WTC11 (cell line): Measurements from ENCODE around the gene B4GAT1. TPM values are rescaled to one million over a fixed set of nuclear protein-coding genes. Genes with fewer than 3 reads are reported as not detected.
A peak's percentile ranks its signal among the peaks of the same experiment; 100 is the strongest.

Experiments used
- ATAC-seq: fragments of 200-7000 bp; cut with Tn5 transposase; 2 replicates; pipeline ENCODE4 v1.10.0; 2021; ENCODE audit warnings: mild to moderate bottlenecking, moderate library complexity
- CTCF ChIA-PET: fragments of 300-600 bp; sonication (Branson Sonifier 250); formaldehyde crosslinking; loops from one replicate; lab custom pipeline; 2021; ENCODE audit warnings: antibody characterized with exemption; lab: Charles Lee
- POLR2A ChIA-PET: fragments of 350-600 bp; sonication (Branson Sonifier 250); formaldehyde crosslinking; loops from one replicate; lab custom pipeline; 2021; ENCODE audit warnings: antibody characterized with exemption; lab: Charles Lee
- DNase-seq: peaks from one replicate; pipeline ENCODE4 v3.0.0; 2021; ENCODE audit warnings: low spot score
- H3K27ac Mint-ChIP-seq: 2 replicates; pipeline ENCODE4 v1.8.0; 2021; ENCODE audit warnings: mixed read lengths
- H3K27me3 Mint-ChIP-seq: 2 replicates; pipeline ENCODE4 v1.8.0; 2021; ENCODE audit warnings: low read depth, mild to moderate bottlenecking, moderate library complexity, mixed read lengths
- H3K36me3 Mint-ChIP-seq: 2 replicates; pipeline ENCODE4 v1.8.0; 2021; ENCODE audit warnings: mixed read lengths
- H3K4me1 Mint-ChIP-seq: 2 replicates; pipeline ENCODE4 v1.8.0; 2022; ENCODE audit warnings: mixed read lengths
- H3K4me3 Mint-ChIP-seq: 2 replicates; pipeline ENCODE4 v1.8.0; 2021; ENCODE audit warnings: mild to moderate bottlenecking, moderate library complexity, mixed read lengths
- H3K9me3 Mint-ChIP-seq: 2 replicates; pipeline ENCODE4 v1.8.0; 2021; ENCODE audit warnings: mixed read lengths
- CTCF ChIP-seq: fragments of 200-600 bp; IDR thresholded peaks from 2 replicates; pipeline ENCODE4 v1.8.0; 2022; ENCODE audit warnings: antibody characterized with exemption
- E2F5 ChIP-seq: sonication (generic); formaldehyde crosslinking; IDR thresholded peaks from 2 replicates; pipeline ENCODE4 v1.8.1; 2022; ENCODE audit warnings: mild to moderate bottlenecking, moderate library complexity, missing genetic modification reagents
- ELF4 ChIP-seq: sonication (generic); formaldehyde crosslinking; IDR thresholded peaks from 2 replicates; pipeline ENCODE4 v1.8.1; 2022; ENCODE audit warnings: low read depth, mild to moderate bottlenecking, moderate library complexity, missing genetic modification reagents
- ESRRA ChIP-seq: sonication (generic); formaldehyde crosslinking; IDR thresholded peaks from 2 replicates; pipeline ENCODE4 v1.8.1; 2022; ENCODE audit warnings: mild to moderate bottlenecking, missing genetic modification reagents, borderline replicate concordance
- ETV6 ChIP-seq: sonication (generic); formaldehyde crosslinking; IDR thresholded peaks from 2 replicates; pipeline ENCODE4 v1.8.1; 2022; ENCODE audit warnings: mild to moderate bottlenecking, missing genetic modification reagents
- FOXJ3 ChIP-seq: sonication (generic); formaldehyde crosslinking; IDR thresholded peaks from 2 replicates; pipeline ENCODE4 v1.9.0; 2021; ENCODE audit warnings: missing genetic modification reagents, mild to moderate bottlenecking, borderline replicate concordance
- FOXK1 ChIP-seq: sonication (generic); formaldehyde crosslinking; IDR thresholded peaks from 2 replicates; pipeline ENCODE4 v1.8.0; 2022; ENCODE audit warnings: mild to moderate bottlenecking, moderate library complexity, missing genetic modification reagents
- FOXP4 ChIP-seq: sonication (generic); formaldehyde crosslinking; IDR thresholded peaks from 2 replicates; pipeline ENCODE4 v1.8.0; 2022; ENCODE audit warnings: mild to moderate bottlenecking, missing genetic modification reagents
- HMGXB4 ChIP-seq: sonication (generic); formaldehyde crosslinking; IDR thresholded peaks from 2 replicates; pipeline ENCODE4 v1.8.1; 2023; ENCODE audit warnings: mild to moderate bottlenecking, moderate library complexity, missing genetic modification reagents
- IRF2 ChIP-seq: sonication (generic); formaldehyde crosslinking; IDR thresholded peaks from 2 replicates; pipeline ENCODE4 v1.8.0; 2022; ENCODE audit warnings: low read depth, missing genetic modification reagents, borderline replicate concordance
- JAZF1 ChIP-seq: fragments of 250-450 bp; sonication (Bioruptor Pico); IDR thresholded peaks from 2 replicates; pipeline ENCODE4 v1.9.0; 2021; ENCODE audit warnings: moderate library complexity, mild to moderate bottlenecking, inconsistent platforms
- MAX ChIP-seq: sonication (generic); formaldehyde crosslinking; IDR thresholded peaks from 2 replicates; pipeline ENCODE4 v1.8.0; 2022; ENCODE audit warnings: mild to moderate bottlenecking, missing genetic modification reagents
- MYBL2 ChIP-seq: sonication (generic); formaldehyde crosslinking; IDR thresholded peaks from 2 replicates; pipeline ENCODE4 v1.8.1; 2023; ENCODE audit warnings: mild to moderate bottlenecking, moderate library complexity, missing genetic modification reagents
- NFATC4 ChIP-seq: fragments of 250-450 bp; sonication (Bioruptor Pico); IDR thresholded peaks from 2 replicates; pipeline ENCODE4 v1.9.0; 2021; ENCODE audit warnings: mild to moderate bottlenecking
- NFYB ChIP-seq: sonication (generic); formaldehyde crosslinking; conservative IDR thresholded peaks from 2 replicates; pipeline ENCODE4 v1.8.0; 2022; ENCODE audit warnings: low read depth, missing genetic modification reagents
- OVOL2 ChIP-seq: fragments of 250-450 bp; sonication (Bioruptor Pico); IDR thresholded peaks from 2 replicates; pipeline ENCODE4 v1.9.0; 2021; ENCODE audit warnings: mild to moderate bottlenecking, borderline replicate concordance
- TCF7 ChIP-seq: sonication (generic); formaldehyde crosslinking; IDR thresholded peaks from 2 replicates; pipeline ENCODE4 v1.8.0; 2022; ENCODE audit warnings: mild to moderate bottlenecking, low read depth, missing genetic modification reagents, moderate library complexity
- ZNF281 ChIP-seq: sonication (generic); formaldehyde crosslinking; IDR thresholded peaks from 2 replicates; pipeline ENCODE4 v1.8.0; 2023; ENCODE audit warnings: mild to moderate bottlenecking, missing genetic modification reagents
- total RNA-seq: library from RNA; stranded (reverse); gene quantifications from 3 replicates; pipeline ENCODE4 v1.2.3, GENCODE V29; 2021

Gene B4GAT1
- total RNA-seq, 1 experiment from 2014 or later: 34.1 TPM

GRCh38 chr11:66349084-66349386, 1.6 kb upstream of the B4GAT1 start (continued):
- TF ChIP-seq ZNF281 (no peak), NFATC4 (no peak), NFYB (no peak)

- ChIA-PET CTCF (interaction anchor here (1.2 to 3.2 kb wide), 6 partner anchors 14 to 92 kb away, joined by 3 to 35 read pairs (median 6); partner anchors contain the start of gene MRPL11), POLR2A (interaction anchor here (0.6 kb wide), 1 partner anchor 10 kb away, joined by 3 read pairs; no protein-coding TSS in a partner anchor)
- TF ChIP-seq ZNF281 (0 out of 2 replicates have a peak, but pooled peaks have one; percentile 43), MAX (CRISPR knock-in tag) (peak; percentile 64; the same call in 1 of the 2 replicates), TCF7 (CRISPR knock-in tag) (peak; percentile 27; the same call in 1 of the 2 replicates), HMGXB4 (CRISPR knock-in tag) (peak; percentile 54; the same call in 1 of the 2 replicates), ETV6 (CRISPR knock-in tag) (0 out of 2 replicates have a peak, but pooled peaks have one; percentile 8), FOXK1 (CRISPR knock-in tag) (0 out of 2 replicates have a peak, but pooled peaks have one; percentile 13), IRF2 (CRISPR knock-in tag) (no peak), OVOL2 (CRISPR knock-in tag) (no peak)
- peaks cover 8% of the 10 kb centered on the region for H3K36me3 Mint-ChIP-seq
- H3K9me3 Mint-ChIP-seq: no peaks in the 10 kb centered on the region
- no peak for ATAC-seq
- H3K27ac Mint-ChIP-seq: no peak overlapping the region
- peaks cover 26% of the 10 kb centered on the region for H3K4me1 Mint-ChIP-seq
- DNase-seq: no peak
- H3K4me3 Mint-ChIP-seq: peak overlapping the region; percentile 96
- peaks cover 6% of the 10 kb centered on the region; the same call in 1 of the 2 replicates for H3K27me3 Mint-ChIP-seq
Observed at GRCh38 chr11:66346476-66347424, 679 bp downstream of the B4GAT1 start.

GRCh38 chr11:66345316-66345649, 2.1 kb downstream of the B4GAT1 start:
- no peaks in the 10 kb centered on the region for H3K9me3 Mint-ChIP-seq
- DNase-seq (no peak), ATAC-seq (no peak)
- peaks cover 4% of the 10 kb centered on the region; the same call in 1 of the 2 replicates for H3K27me3 Mint-ChIP-seq
- H3K27ac Mint-ChIP-seq: peak overlapping the region; percentile 95
- peak overlapping the region; percentile 96 for H3K4me3 Mint-ChIP-seq
- H3K4me1 Mint-ChIP-seq: peaks cover 26% of the 10 kb centered on the region
- ChIA-PET CTCF (interaction anchor here (0.6 to 2.9 kb wide), 6 partner anchors 13 to 41 kb away, joined by 3 to 20 read pairs (median 6); no protein-coding TSS in a partner anchor), POLR2A (interaction anchor here (0.6 to 1.3 kb wide), 3 partner anchors 9 to 33 kb away, joined by 3 read pairs; partner anchors contain the start of genes RIN1 and SLC29A2)
- H3K36me3 Mint-ChIP-seq: peaks cover 10% of the 10 kb centered on the region
- TF ChIP-seq ESRRA (no peak), MAX (CRISPR knock-in tag) (no peak), FOXJ3 (CRISPR knock-in tag) (no peak), ELF4 (CRISPR knock-in tag) (no peak), E2F5 (no peak), CTCF (no peak), MYBL2 (CRISPR knock-in tag) (no peak), FOXP4 (no peak), JAZF1 (CRISPR knock-in tag) (no peak)
